HG03442 (cell line): ENCODE measurements around the gene RBP7.

Experiments
- ATAC-seq: cut with Tn5 transposase; IDR thresholded peaks from one replicate; pipeline ENCODE4 v1.9.1; 2021; ENCODE audit warnings: mild to moderate bottlenecking, moderate library complexity; ENCODE audit not compliant: unreplicated experiment

Gene RBP7

DNA sequence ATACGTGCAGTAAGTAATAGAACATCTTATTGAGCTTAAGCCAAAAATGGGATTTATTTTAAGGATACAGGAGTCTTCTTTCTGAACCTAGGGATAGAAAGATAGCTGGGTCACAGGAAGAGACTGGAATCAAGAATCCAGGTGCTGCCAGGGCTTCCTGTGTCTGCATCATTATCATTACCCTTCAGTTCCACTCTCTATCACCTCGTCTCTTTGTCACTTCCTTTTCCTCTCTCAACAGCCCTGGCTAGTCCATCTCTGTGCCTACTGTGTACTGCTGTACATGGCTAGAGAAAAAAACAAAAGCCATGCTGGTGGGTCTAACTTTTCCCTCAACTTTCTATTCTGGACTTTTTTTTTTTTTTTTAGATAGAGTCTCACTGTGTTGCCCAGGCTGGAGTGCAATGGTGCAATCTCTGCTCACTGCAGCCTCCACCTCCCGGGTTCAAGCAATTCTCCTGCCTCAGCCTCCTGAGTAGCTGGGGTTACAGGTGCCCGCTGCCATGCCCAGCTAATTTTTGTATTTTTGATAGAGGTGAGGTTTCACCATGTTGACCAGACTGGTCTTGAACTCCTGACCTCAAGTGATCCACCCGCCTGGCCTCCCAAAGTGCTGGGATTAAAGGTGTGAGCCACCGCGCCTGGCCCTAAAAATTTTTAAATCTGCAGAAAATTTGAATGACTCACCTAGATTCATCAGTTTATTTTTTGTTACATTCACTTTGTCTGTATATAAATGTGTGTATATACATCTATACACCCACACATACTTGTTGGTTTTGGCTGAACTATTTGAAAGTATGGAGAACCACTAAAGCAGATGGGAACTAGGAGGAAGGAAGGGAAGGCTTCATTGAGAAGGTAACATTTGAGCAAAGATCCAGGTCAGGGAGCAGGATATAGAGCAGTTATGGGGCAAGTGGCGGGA is 67.7 kb downstream of the RBP7 start:
- no peak for ATAC-seq

DNA sequence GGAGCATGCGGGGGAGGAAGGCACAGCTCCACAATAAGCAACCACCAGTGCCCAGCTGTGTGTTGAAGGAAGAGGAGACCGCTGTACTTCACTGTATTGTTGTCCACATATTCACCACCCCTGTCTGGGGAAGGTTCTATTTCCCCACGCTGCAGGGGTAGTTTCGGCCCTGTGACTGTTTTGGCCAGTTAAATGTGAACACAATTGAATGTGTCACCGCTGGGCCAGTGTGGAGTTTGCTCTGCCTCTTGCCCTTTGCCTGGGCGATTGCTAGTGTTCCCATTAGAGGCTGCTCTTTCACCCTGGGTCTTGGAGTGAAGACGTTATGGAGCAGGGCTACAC is 68.3 kb downstream of the RBP7 start:
- ATAC-seq: no peak
